NCI-H526 treated with DMSO at 0.1 percent for 48 hours (cell line): ENCODE results near the gene DOCK11.
"Not testable (repeated sequence)": the region's sequence is repeated elsewhere in the genome, so short reads cannot be mapped to it uniquely, and the experiment has no call there.

ENCODE experiments used
- DNase-seq: peaks from one replicate; lab custom pipeline; 2025; lab: John Stamatoyannopoulos, UW

The DOCK11 gene

DNA sequence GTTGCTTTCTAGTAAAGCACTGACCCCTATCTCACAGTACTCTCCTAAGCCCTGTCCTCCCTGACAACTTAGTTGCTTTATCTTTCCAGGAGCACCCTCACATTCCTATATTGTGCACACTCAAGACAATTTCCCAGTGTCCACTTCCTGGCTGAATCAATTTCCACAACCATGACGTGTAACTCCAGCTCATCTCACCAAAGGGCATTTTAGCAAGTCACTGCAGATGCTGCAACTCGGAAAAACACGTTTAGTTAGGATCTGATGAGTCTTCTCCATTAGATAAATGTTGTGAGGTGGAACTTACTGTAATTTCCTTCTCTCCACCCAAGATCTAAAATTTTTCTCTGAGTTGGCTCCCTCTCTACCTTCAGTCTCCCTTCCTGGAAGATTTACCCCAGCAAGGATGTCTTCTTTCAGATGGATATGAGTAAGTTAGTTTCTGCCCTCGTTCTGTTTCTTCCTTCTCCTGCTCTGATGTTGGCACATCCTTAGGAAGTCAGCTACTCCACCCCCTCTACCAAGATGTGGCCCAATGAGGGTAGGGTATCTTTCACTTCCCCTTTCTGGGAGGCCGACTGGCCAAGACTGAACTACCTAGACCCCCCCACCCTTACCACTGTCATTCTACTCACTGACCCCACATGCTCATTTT is 203.0 kb downstream of the DOCK11 start:
- DNase-seq: no peak

DNA sequence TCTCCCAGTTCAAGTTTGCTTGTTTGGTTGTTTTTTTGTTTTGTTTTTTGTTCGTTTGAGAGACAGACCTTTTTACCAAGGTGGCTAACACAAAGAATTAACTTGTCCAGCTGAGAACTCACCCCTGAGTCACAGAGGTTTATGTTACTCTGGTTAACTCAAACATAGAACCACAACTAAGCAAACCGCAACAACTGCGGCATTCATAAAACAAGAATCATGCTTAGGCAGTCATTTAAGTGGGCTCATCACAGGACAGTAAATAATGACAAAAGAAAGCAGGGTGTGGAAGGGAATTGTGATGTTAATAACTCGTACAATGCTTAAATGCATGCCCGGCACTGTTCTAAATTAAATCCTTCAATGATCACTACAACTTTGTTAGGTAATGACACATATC is 207.1 kb downstream of the DOCK11 start:
- DNase-seq: no peak

DNA sequence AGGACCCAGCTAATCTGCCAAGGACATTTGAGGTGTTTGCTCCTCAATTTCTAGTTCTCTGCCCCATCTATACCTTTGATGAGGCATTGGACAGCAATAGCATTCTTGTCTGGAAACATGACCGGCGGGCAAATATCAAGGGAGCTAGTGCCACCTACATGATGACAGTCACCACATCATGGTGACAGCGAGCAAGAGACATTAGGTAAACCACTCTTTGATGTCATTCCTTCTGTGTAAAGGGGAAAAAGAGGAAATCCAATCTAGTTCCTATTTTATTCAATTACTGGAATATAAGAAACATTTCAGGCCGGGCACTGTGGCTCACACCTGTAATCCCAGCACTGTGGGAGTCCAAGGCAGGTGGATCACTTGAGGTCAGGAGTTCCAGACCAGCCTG is 211.1 kb downstream of the DOCK11 start:
- DNase-seq: no peak

DNA sequence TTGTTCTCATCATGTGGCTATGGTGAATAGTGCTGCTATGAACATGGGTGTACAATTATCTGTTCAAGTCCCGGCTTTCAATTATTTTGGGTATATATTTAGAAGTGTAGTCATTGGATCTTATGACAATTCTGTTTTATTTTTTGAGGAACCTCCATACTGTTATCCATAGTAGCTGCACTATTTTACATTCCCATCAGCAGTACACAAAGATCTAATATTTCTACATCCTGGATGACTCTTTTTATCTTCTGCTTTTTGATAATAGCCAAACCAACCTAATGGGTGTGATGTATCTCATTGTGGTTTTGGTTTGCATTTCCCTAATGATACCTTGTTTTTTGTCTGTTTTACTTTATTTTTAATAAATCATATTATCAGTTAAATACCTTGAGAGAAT is 218.9 kb downstream of the DOCK11 start:
- DNase-seq: no peak

DNA sequence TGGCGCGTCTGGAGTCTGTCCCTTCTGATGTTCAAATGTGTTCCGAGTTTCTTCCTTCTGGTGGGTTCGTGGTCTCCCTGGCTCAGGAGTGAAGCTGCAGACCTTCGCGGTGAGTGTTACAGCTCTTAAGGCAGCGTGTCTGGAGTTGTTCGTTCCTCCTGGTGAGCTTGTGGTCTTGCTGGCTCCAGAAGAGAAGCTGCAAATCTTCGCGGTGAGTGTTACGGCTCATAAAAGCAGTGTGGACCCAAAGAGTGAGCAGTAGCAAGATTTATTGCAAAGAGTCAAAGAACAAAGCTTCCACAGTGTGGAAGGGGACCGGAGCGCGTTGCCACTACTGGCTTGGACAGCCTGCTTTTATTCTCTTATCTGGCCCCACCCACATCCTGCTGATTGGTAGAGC is 220.3 kb downstream of the DOCK11 start:
- DNase-seq: not testable (repeated sequence)

DNA sequence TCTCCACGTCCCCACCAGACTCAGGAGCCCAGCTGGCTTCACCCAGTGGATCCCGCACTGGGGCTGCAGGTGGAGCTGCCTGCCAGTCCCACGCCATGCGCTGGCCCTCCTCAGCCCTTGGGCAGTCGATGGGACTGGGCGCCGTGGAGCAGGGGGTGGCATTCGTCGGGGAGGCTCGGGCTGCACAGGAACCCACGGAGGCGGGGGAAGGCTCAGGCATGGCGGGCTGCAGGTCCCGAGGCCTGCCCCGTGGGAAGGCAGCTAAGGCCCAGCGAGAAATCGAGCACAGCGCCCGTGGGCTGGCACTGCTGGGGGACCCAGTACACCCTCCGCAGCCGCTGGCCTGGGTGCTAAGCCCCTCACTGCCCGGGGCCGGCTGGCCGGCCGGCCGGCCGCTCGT is 221.2 kb downstream of the DOCK11 start:
- DNase-seq: not testable (repeated sequence)

DNA sequence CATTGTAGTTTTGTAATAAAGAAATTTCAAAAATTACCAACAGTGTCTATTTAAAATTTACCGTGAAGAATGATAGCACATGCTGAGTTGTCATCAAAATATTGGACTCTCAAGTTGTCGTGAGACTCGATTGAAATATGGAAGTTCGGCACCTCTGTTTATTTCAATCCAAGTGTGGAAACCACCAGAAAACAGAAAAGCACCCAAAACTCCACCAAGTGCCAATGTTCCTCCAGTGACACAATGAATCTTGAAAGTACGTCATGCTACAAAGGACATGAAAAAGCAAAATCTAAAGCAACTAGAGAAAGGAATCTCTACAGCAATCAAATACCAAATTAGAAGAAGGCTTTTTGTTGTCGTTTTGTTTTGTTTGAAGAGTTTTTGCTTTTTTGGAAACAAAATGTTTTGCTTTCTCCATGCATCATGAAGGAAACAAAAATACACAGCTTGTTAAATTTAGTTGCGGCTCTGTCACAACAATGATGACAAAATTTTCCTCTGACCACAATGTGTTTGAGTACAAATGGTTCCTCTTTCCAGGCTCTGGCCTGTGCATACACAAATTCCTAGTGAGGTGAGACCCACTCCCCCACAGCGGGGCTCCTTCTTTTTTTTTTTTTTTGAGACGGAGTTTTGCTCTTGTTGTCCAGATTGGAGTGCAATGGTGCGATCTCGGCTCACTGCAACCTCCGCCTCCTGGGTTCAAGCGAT is 222.2 kb downstream of the DOCK11 start:
- DNase-seq: no peak

DNA sequence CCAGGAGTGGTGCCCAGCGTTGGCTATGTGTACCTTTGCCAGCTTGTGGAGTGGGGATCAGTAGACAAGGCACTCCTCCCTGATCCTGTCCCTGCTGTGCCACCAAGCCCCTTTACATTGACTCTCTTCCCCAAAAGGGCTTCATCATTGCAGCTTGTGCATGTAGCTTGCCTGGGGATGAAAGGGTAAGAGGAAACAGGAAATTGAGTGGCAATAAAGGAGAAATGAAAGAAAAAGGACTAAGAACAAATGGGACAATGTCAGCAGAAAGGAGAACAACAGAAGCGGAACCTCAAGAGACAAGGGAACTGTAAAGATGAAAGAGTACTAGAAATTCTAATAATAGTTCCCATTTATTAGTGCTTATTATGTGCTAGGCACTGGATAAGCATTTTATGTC is 223.1 kb downstream of the DOCK11 start:
- DNase-seq: no peak

DNA sequence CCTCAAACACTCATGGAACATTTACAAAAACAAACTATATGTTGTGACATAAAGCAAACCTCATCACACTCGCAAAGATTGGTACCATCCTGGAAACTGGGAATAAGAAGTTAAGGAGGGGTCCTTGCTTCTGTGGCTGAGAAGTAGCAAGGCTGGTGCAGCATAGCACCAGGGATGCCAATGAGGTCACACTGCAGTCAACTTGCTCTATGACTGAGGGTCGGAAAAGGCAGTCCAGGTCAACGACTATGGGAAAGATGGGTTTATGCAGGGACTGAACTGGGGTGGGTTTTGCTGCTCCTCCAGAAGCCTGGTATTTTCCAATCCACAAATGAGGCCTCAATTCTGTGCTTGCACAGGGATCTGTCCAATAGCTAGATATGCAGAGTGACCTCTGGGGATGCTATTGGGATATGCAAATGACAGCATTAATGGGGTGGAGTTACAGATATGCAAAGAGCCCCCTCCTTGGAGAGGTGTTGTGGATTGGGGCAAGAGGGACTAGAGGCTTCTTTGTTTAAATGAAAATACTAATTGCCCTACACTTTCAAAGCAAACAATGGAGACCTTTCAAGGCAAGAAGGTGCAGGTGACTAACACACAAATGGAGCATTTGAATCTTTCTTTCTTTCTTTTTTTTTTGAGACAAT is 224.6 kb downstream of the DOCK11 start:
- peak; percentile 90 for DNase-seq

DNA sequence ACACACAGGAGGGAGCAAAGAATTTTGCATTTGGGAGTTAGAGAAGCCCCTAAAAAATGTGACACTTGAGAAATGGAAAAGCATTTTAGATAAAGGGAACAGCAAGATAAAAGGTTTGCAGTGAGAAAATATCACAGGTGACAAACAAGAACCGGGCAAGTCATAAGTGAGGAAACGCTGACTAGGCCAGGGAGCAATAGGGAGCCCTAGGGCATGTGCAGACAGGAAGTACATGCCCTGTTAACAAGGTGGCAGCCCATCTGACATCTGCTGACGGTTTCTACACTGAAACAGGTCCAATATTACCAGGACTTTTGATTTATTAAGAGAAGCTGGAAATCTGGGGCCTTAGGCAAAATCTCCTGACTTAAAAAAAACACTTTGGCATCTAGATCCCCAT is 227.8 kb downstream of the DOCK11 start:
- peak; percentile 3 for DNase-seq

DNA sequence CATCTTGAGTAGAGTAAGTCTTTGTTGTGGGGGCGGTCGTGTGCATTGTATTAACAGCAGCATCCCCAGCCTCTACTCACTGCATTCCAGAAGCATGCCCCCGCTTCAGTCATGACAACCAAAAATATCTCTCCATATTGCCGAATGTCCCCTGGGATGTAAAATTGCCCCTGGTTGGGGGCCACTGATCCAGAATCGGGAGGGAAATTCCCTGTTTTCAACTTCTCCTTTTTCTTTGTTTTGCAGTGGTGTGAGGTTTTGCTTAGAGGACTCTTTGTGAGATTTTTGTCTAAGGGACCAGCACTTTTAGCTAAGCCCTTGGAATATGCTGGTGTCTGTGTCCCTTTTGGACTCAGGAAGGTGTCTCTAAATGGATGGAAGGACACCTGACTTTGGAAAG is 228.8 kb downstream of the DOCK11 start:
- no peak for DNase-seq

DNA sequence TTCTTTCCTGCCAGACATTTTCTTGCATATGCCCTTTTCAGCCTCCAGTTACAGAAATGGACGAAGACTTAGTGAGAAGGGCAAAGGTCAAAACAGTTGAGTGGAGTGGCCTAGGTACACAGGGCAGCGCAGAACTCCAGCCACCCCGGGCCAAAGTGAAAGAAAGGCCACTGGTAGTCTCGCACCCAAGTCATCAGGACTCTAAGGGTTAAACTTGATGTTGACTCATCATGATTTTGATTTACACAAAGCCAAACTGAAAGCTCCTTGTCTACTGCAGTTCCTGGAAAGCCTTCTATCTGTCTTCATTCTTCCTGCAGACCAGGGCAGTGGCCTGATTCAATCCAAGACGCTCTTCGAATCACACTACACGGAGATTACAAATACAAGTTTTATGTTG is 229.2 kb downstream of the DOCK11 start:
- DNase-seq: peak; percentile 23

DNA sequence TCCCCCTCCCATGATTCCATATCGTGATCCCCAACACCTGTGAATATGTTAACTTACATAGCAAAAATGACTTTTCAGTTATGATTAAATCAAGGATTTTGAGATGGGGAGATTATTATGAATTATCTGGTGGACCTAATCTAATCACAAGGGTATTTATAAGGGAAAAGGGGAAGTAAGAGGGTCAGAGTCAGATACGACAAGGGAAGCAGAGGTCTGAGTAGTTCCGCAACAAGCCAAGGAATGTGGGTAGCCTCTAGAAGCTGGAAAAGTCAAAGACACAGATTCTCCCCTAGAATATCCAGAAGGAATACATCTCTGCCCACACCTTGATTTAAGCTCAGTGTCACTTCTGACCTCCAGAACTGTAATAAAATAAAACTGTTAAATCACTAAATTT is 230.8 kb downstream of the DOCK11 start:
- DNase-seq: no peak

DNA sequence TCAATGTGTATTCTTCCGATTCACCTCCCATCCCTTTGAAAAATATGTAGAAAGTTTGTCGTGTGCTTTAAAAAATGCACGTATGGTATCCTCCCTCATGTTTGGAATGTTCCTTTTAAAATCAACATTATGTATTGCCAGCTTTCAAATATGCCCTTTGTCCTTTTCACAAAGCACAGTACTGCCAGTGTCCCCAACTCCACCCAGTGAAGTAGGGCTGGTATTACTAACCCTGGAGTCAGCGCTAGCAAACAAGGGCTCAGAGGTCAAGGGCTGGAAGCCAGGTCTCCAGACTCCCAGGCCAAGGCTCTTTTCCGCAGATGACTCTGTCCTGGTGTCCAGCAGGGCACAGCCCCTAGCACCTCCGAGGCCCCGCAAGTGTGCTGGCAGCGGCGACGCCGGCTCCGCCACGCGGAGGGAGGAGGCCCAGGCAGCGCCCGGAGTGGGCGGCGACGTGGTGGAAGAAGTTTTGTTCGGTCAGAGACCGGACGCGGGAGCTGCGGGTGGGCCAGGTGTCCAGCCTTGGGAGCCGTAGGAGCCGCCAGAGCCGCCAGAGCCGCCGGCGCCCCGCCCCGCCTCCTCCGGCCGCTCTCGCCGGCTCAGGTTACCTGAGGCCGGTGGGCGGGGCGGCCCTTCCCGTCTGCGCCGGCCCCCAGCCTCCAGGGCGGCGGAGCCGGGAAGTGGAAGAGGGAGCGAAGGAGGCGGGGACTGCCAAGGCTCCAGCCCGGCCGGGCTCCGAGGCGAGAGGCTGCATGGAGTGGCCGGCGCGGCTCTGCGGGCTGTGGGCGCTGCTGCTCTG is 231.5 kb downstream of the DOCK11 start, which contains the start of gene IL13RA1:
TSS of gene IL13RA1 (plus strand) at position 720 of the 799 bp plus-strand sequence. CDS start at position 753, 33 bp downstream.
- DNase-seq: peak; percentile 73

DNA sequence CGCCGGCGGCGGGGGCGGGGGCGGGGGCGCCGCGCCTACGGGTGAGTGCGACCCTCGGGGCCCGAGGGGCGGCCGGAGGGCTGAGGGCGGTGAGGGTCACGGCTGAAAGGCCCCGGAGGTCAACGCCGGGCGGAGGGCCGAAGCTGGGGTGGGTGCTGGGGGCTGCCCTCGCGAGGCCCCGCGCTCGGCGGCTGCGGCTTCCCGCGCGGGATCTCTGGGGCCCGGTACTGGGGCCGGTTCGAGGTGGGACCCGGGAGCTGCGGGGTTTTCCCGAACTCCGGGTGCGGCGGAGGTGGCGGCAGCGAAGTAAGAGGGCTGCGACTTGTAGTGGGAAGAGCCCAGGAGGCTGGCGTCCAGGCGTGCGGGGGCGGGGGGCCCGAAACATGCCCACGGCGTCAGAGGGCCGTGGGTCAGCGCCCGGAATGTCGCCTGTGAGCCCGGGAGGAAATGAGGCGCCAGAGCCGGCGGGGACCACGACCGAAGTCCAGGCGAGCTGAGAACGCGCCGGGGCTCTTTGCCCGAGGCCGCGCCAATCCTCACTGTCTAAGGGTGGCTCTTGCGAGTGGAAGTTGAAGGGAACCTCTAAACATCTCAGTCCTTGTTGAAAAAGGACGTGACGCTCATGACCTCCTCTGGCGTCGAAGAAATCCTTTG is 232.2 kb downstream of the DOCK11 start:
- no peak for DNase-seq

DNA sequence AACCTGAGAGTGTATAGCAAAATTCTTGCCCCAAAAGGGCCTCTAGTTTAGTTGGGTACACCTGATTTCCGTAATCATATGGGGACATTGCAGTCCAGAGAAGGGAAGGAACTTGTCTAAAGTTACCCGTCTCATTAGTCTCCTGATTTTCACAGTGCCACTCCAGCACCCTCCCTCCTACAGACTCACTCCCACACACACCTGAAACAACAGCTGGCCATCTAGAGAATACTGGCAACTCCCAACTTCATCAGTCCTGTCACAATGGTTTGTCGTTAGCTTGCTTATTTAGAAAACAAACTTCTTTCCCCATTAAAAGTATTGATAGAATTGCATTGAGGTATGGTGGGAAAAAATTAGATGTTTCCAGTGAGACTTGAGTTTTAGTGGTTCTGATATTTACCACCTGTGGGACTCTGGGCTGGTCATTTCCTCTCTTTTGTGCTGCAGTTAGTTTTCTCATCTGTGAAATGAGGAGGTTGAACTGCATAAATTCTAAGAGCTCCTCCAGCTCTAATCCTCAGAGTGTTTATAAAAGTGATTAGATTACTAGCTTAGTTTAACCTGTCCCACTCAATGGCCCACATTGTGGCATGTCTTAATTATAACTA is 233.5 kb downstream of the DOCK11 start:
- peak; percentile 29 for DNase-seq

DNA sequence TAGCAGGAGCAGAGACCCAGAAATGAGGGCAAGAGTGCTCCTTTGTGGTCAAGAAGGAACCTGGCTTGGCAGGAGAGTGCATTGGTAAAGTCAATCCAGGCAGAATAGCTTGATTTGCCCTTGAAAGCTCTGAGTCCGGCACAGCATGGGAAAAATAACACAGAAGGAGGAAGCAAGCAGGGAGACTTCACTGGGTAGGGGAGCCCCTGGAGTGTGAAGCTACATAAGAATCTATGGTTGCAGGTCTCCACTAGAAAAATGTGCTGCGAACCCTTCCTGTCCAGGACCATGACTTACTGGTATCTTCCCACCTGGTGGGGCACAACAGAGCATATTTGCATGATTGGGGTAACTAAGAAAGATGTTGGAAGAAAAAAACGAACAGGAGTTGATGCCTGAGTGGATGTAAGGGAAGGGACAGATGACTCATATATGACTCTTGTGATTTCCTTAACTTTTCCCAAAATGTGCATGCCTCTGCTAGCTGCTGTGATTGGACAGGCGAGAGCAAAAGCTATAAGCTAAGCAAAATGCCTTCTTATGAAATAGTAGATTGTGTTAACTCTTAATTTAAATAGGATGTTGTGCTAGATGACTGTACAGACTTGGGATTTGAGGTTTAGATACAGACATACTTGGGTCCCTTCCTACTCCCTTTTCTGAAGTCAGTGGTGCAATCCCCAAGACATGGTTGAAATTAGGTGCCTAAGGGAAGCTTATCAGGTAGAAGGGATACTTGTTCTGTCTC is 235.1 kb downstream of the DOCK11 start:
- peak; percentile 27 for DNase-seq

DNA sequence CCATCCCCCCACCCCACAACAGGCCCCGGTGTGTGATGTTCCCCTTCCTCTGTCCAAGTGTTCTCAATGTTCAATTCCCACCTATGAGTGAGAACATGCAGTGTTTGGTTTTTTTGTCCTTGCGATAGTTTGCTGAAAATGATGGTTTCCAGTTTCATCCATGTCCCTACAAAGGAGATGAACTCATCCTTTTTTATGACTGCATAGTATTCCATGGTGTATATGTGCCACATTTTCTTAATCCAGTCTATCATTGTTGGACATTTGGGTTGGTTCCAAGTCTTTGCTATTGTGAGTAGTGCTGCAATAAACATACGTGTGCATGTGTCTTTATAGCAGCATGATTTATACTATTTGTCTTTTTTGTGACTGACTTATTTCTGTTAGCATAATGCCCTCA is 236.9 kb downstream of the DOCK11 start:
- DNase-seq: not testable (repeated sequence)

DNA sequence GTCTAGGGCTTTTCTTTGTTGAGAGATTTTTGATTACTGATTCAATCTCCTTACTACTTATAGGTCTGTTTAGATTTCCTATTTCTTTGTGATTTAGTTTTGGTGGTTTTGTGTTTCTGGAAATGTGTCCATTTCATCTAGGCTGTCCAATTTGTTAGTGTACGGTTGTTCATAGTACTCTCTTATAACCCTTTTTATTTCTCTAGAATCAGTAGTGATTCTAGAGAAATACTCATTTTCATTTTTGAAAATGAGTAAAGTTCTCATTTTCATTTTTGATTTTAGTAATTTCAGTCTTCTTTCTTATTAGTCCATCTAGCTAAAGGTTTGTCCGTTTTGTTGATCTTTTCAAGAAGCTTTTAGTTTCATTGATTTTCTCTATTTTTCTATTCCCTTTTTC is 239.3 kb downstream of the DOCK11 start:
- no peak for DNase-seq
